H1 (cell line): ENCODE measurements around the gene TEAD1. TPM values are rescaled to one million over a fixed set of nuclear protein-coding genes. Genes with fewer than 3 reads are reported as not detected.

ENCODE experiments used
- CTCF ChIA-PET: fragments of 300-600 bp; sonication (Branson Sonifier 250); formaldehyde crosslinking; loops from one replicate; lab custom pipeline; 2021; ENCODE audit not compliant: partially characterized antibody; lab: Charles Lee
- POLR2A ChIA-PET: fragments of 300-600 bp; sonication (Branson Sonifier 250); formaldehyde crosslinking; loops from one replicate; lab custom pipeline; 2021; ENCODE audit warnings: inconsistent platforms; ENCODE audit not compliant: partially characterized antibody; lab: Charles Lee
- DNase-seq, 2 experiments: peaks; one replicate each; pipeline versions ENCODE4 v3.0.0 to v3.0.0-alpha.2; 2010 to 2022; ENCODE audit warnings: low spot score in 2 of 2, low read depth in 1 of 2, mixed read lengths in 1 of 2
- FAIRE-seq: peaks from 2 replicates; lab custom pipeline; 2011; peaks lifted over from hg19 to GRCh38; lab: Jason Lieb, UNC
- H2AFZ ChIP-seq: 2 replicates; pipeline ENCODE4 v1.8.1; 2012; ENCODE audit warnings: low read length, inconsistent platforms
- H2AK5ac ChIP-seq: 2 replicates; pipeline ENCODE4 v1.6.1; 2013; ENCODE audit warnings: low read depth, low read length
- H2BK120ac ChIP-seq: replicated peaks from 2 replicates; pipeline ENCODE3; 2013; ENCODE audit warnings: low read depth, low read length, inconsistent platforms
- H2BK12ac ChIP-seq: 2 replicates; pipeline ENCODE4 v1.6.1; 2013; ENCODE audit warnings: low read depth, low read length
- H2BK15ac ChIP-seq: 2 replicates; pipeline ENCODE4 v1.6.1; 2013; ENCODE audit warnings: low read length
- H2BK20ac ChIP-seq: 2 replicates; pipeline ENCODE4 v1.6.1; 2013; ENCODE audit warnings: low read length
- H2BK5ac ChIP-seq: 2 replicates; pipeline ENCODE4 v1.6.1; 2013; ENCODE audit warnings: low read depth, low read length
- H3K14ac ChIP-seq: 2 replicates; pipeline ENCODE4 v1.6.1; 2013; ENCODE audit warnings: inconsistent platforms; ENCODE audit not compliant: insufficient read length
- H3K18ac ChIP-seq: 2 replicates; pipeline ENCODE4 v1.6.1; 2013; ENCODE audit warnings: low read length; ENCODE audit errors: extremely low read depth
- H3K23ac ChIP-seq: 2 replicates; pipeline ENCODE4 v1.6.1; 2013; ENCODE audit warnings: inconsistent platforms; ENCODE audit not compliant: insufficient read length
- H3K23me2 ChIP-seq: 2 replicates; pipeline ENCODE4 v1.6.1; 2013; ENCODE audit warnings: low read depth, low read length
- H3K27ac ChIP-seq: 2 replicates; pipeline ENCODE4 v1.6.1; 2011; ENCODE audit warnings: low read depth, low read length, inconsistent platforms
- H3K27me3 ChIP-seq, 4 experiments: replicated peaks in 1 of 4; 1 replicate in 1 of 4; 2 replicates in 3 of 4; pipeline versions ENCODE4 v1.6.1 to v1.8.1; 2011 to 2013; ENCODE audit warnings: low read length in 3 of 4, mild to moderate bottlenecking in 3 of 4, inconsistent platforms in 2 of 4, mixed read lengths in 2 of 4, moderate library complexity in 1 of 4; ENCODE audit not compliant: control insufficient read depth in 3 of 4, insufficient read depth in 3 of 4; ENCODE audit errors: extremely low read depth in 1 of 4
- H3K36me3 ChIP-seq, 4 experiments: 2 replicates each; pipeline versions ENCODE4 v1.6.1 to v1.8.1; 2011 to 2013; ENCODE audit warnings: mild to moderate bottlenecking in 4 of 4, low read length in 3 of 4, moderate library complexity in 2 of 4, control low read depth in 1 of 4, inconsistent platforms in 1 of 4; ENCODE audit not compliant: insufficient read depth in 4 of 4, control insufficient read depth in 2 of 4
- H3K4ac ChIP-seq: replicated peaks from 2 replicates; pipeline ENCODE3; 2013; ENCODE audit warnings: low read length, low read depth, mixed read lengths, inconsistent platforms; ENCODE audit not compliant: insufficient read length
- H3K4me1 ChIP-seq, 4 experiments: replicated peaks in 1 of 4; 1 replicate in 1 of 4; 2 replicates in 3 of 4; pipeline versions ENCODE4 v1.6.1 to v1.8.1; 2011 to 2013; ENCODE audit warnings: low read length in 3 of 4, inconsistent platforms in 2 of 4, mixed read lengths in 1 of 4; ENCODE audit not compliant: insufficient read depth in 4 of 4, control insufficient read depth in 3 of 4
- H3K4me2 ChIP-seq, 2 experiments: 2 replicates each; pipeline versions ENCODE4 v1.6.1 to v1.8.1; 2011 to 2013; ENCODE audit warnings: low read depth in 2 of 2, low read length in 2 of 2, control low read depth in 1 of 2, inconsistent platforms in 1 of 2, mild to moderate bottlenecking in 1 of 2; ENCODE audit not compliant: insufficient read depth in 1 of 2
- H3K4me3 ChIP-seq, 4 experiments: fragments of 200-600, 300-600 bp in 1 of 4; sonication (generic), shearing (Covaris generic), sonication (Bioruptor Twin) in 1 of 4; 2 replicates each; pipeline versions ENCODE4 v1.5.1 to v1.8.1; 2011 to 2016; ENCODE audit warnings: low read length in 4 of 4, low read depth in 3 of 4, control low read depth in 2 of 4, inconsistent platforms in 2 of 4, mild to moderate bottlenecking in 2 of 4, mixed read lengths in 1 of 4, moderate library complexity in 1 of 4; ENCODE audit not compliant: insufficient read depth in 2 of 4; ENCODE audit errors: extremely low read depth in 1 of 4
- H3K56ac ChIP-seq: replicated peaks from 2 replicates; pipeline ENCODE3; 2013; ENCODE audit warnings: low read depth, mild to moderate bottlenecking, mixed read lengths, low read length, inconsistent platforms; ENCODE audit not compliant: insufficient read length
- H3K79me1 ChIP-seq: 2 replicates; pipeline ENCODE4 v1.6.1; 2013; ENCODE audit warnings: low read depth, low read length, control low read depth
- H3K79me2 ChIP-seq, 2 experiments: 2 replicates each; pipeline versions ENCODE4 v1.6.1 to v1.8.1; 2012 to 2013; ENCODE audit warnings: low read length in 2 of 2, mild to moderate bottlenecking in 2 of 2, inconsistent platforms in 1 of 2; ENCODE audit not compliant: insufficient read depth in 2 of 2, control insufficient read depth in 1 of 2
- H3K9ac ChIP-seq, 4 experiments: replicated peaks in 1 of 4; 1 replicate in 1 of 4; 2 replicates in 3 of 4; pipeline versions ENCODE4 v1.6.1 to v1.8.1; 2011 to 2013; ENCODE audit warnings: low read depth in 3 of 4, low read length in 3 of 4, control low read depth in 2 of 4, mild to moderate bottlenecking in 2 of 4, moderate library complexity in 2 of 4, inconsistent platforms in 1 of 4; ENCODE audit errors: extremely low read depth in 1 of 4
- H3K9me3 ChIP-seq, 2 experiments: 2 replicates each; pipeline versions ENCODE4 v1.6.1 to v1.8.1; 2012 to 2013; ENCODE audit warnings: mild to moderate bottlenecking in 2 of 2, moderate library complexity in 2 of 2, control low read depth in 1 of 2, inconsistent platforms in 1 of 2, low read depth in 1 of 2, low read length in 1 of 2, mixed read lengths in 1 of 2; ENCODE audit not compliant: insufficient read depth in 2 of 2
- H4K20me1 ChIP-seq, 2 experiments: replicated peaks in 1 of 2; 2 replicates each; pipeline versions ENCODE3 to v1.8.1; 2011 to 2013; ENCODE audit warnings: inconsistent platforms in 2 of 2, low read length in 2 of 2, mild to moderate bottlenecking in 1 of 2; ENCODE audit not compliant: insufficient read depth in 2 of 2, control insufficient read depth in 1 of 2
- H4K5ac ChIP-seq: 2 replicates; pipeline ENCODE4 v1.6.1; 2013; ENCODE audit warnings: low read length, low read depth, mixed read lengths, inconsistent platforms; ENCODE audit not compliant: insufficient read length
- H4K8ac ChIP-seq: 2 replicates; pipeline ENCODE4 v1.8.0; 2013; ENCODE audit warnings: mild to moderate bottlenecking, moderate library complexity, low read length, inconsistent platforms; ENCODE audit not compliant: insufficient read depth; ENCODE audit errors: extremely low read depth
- H4K91ac ChIP-seq: replicated peaks from 2 replicates; pipeline ENCODE3; 2013; ENCODE audit warnings: low read length, mixed read lengths, inconsistent platforms; ENCODE audit not compliant: insufficient read length
- ASH2L ChIP-seq: fragments of 200-600, 300-600 bp; sonication (generic); IDR thresholded peaks from one replicate; pipeline ENCODE4 v1.7.1; 2017; ENCODE audit warnings: low read length
- ATF2 ChIP-seq: IDR thresholded peaks from 2 replicates; pipeline ENCODE4 v1.6.1; 2012; ENCODE audit warnings: low read length, inconsistent platforms
- BRCA1 ChIP-seq: IDR thresholded peaks from 2 replicates; pipeline ENCODE4 v1.6.1; 2012; ENCODE audit warnings: low read depth, low read length, improper control_type of control experiment
- CHD2 ChIP-seq: IDR thresholded peaks from 2 replicates; pipeline ENCODE4 v1.6.1; 2012; ENCODE audit warnings: low read length, improper control_type of control experiment
- FOSL1 ChIP-seq: IDR thresholded peaks from 2 replicates; pipeline ENCODE4 v1.6.1; 2011; ENCODE audit warnings: mild to moderate bottlenecking, low read depth, low read length, moderate library complexity; ENCODE audit not compliant: insufficient read depth
- JUND ChIP-seq: IDR thresholded peaks from 2 replicates; pipeline ENCODE4 v1.6.1; 2011; ENCODE audit warnings: mild to moderate bottlenecking, improper control_type of control experiment, low read length
- KDM1A ChIP-seq: fragments of 200-600, 300-600 bp; sonication (generic); IDR thresholded peaks from 2 replicates; pipeline ENCODE4 v1.7.1; 2016; ENCODE audit warnings: mild to moderate bottlenecking, low read length, borderline replicate concordance
- RFX5 ChIP-seq: IDR thresholded peaks from 2 replicates; pipeline ENCODE4 v1.6.1; 2011; ENCODE audit warnings: low read depth, low read length, improper control_type of control experiment, borderline replicate concordance
- SIN3A ChIP-seq, 2 experiments: IDR thresholded peaks in 1 of 2; conservative IDR thresholded peaks in 1 of 2; 2 replicates each; pipeline ENCODE4 v1.6.1; 2011 to 2012; ENCODE audit warnings: low read length in 2 of 2, improper control_type of control experiment in 1 of 2, low read depth in 1 of 2, mild to moderate bottlenecking in 1 of 2
- SP1 ChIP-seq: IDR thresholded peaks from 2 replicates; pipeline ENCODE4 v1.6.1; 2011; ENCODE audit warnings: low read depth, low read length
- SUZ12 ChIP-seq: fragments of 200-600 bp; sonication (generic); IDR thresholded peaks from 2 replicates; pipeline ENCODE4 v1.6.1; 2012; ENCODE audit warnings: mild to moderate bottlenecking, inconsistent platforms, low read length, moderate library complexity, mixed read lengths
- WGBS, 2 experiments: shearing (Covaris generic) in 1 of 2; methylation state at CpG; one replicate each; pipeline versions ENCODE4 v1.1.6 to v1.1.7; 2013 to 2015; ENCODE audit warnings: low lambda C conversion rate in 2 of 2, mixed read lengths in 2 of 2, inconsistent platforms in 1 of 2, low coverage in 1 of 2, missing lambda C conversion rate in 1 of 2; ENCODE audit not compliant: insufficient replicate concordance in 2 of 2, insufficient coverage in 1 of 2, insufficient read length in 1 of 2; ENCODE audit errors: extremely low coverage in 1 of 2, missing lambda C conversion rate in 1 of 2; 5-methylcytosine and 5-hydroxymethylcytosine counted together
- polyA plus RNA-seq, 7 experiments: library from polyadenylated mRNA; depleted of rRNA in 3 of 7; stranded (reverse) in 5 of 7; unstranded in 2 of 7; fragments of >200 nt in 5 of 7; fragments of 200-250 nt in 2 of 7; gene quantifications; 1 replicate in 5 of 7; 2 replicates in 1 of 7; 4 replicates in 1 of 7; pipeline versions ENCODE4 v1.2.1 to v1.2.3, GENCODE V29; 2011 to 2013; ENCODE audit warnings: missing spikeins in 2 of 7, mixed read lengths in 2 of 7
- total RNA-seq: library from RNA; stranded (reverse); fragmentation: NEBNext Ultra II Directional; extraction: Animal tissue kit (Norgen Biotek cat#: 25700); gene quantifications from 2 replicates; pipeline ENCODE4 v1.2.1, GENCODE V29; 2021

Gene TEAD1
- total and polyA plus RNA-seq, 2 of the 8 experiments (the other 6 are each of a cell fraction or from before 2014, with no cell fraction given): 15.6 to 67.4 TPM

GRCh38 chr11:12689029-12689755 lies 15.0 kb downstream of the TEAD1 start:
- no peak overlapping the region for H4K5ac ChIP-seq
- H2AK5ac ChIP-seq: no peak overlapping the region
- no peaks in the 10 kb centered on the region for H3K9me3 ChIP-seq
- no peaks in the 10 kb centered on the region for H3K36me3 ChIP-seq
- H2BK12ac ChIP-seq: no peak overlapping the region
- H2BK120ac ChIP-seq: no peak overlapping the region
- ChIA-PET CTCF (interaction anchor here (0.6 kb wide), 2 partner anchors 63 to 326 kb away, joined by 3 read pairs; no protein-coding TSS in a partner anchor), POLR2A (no interaction called here)
- DNase-seq (no peak), FAIRE-seq (no peak)
- no peak overlapping the region for H4K8ac ChIP-seq
- H3K79me1 ChIP-seq: peaks cover 13% of the 10 kb centered on the region
- no peak overlapping the region for H3K18ac ChIP-seq
- no peak overlapping the region for H2BK20ac ChIP-seq
- no peak overlapping the region for H3K23ac ChIP-seq
- no peak overlapping the region for H3K14ac ChIP-seq
- H3K4me3 ChIP-seq: no peak overlapping the region
- H2AFZ ChIP-seq: no peak overlapping the region
- peaks cover 9 to 98% of the 10 kb centered on the region in 2 experiments for H3K79me2 ChIP-seq
- no peak overlapping the region for H3K56ac ChIP-seq
- no peak overlapping the region; a peak in 1 of 4 replicates for H3K4me2 ChIP-seq
- H3K4me1 ChIP-seq: peaks cover 28 to 60% (median 47%) of the 10 kb centered on the region in 4 experiments
- peaks cover 2% of the 10 kb centered on the region; the same call in 1 of the 2 replicates for H3K23me2 ChIP-seq
- H2BK15ac ChIP-seq: no peak overlapping the region
- no peak overlapping the region for H3K27ac ChIP-seq
- no peak overlapping the region for H2BK5ac ChIP-seq
- WGBS, 2 experiments: 91% methylated on average over 3 of the region's 3 CpGs; no CpG with 5 or more reads in 1 of the 2 experiments
- no peak overlapping the region for H4K91ac ChIP-seq
- no peak overlapping the region for H3K9ac ChIP-seq
- no peak overlapping the region for H3K4ac ChIP-seq
- peaks cover 56 to 61% of the 10 kb centered on the region in 2 experiments for H4K20me1 ChIP-seq
- peaks cover 0 to 9% (median 4%) of the 10 kb centered on the region in 4 experiments; a peak in 4 of 7 replicates for H3K27me3 ChIP-seq
- no peak for TF ChIP-seq FOSL1
- TF ChIP-seq ASH2L: no peak
- TF ChIP-seq SIN3A (conservative IDR thresholded peaks at IDR 0.05 in 1 of 2, IDR thresholded peaks at IDR 0.05 in 1 of 2; ENCODE audit: low read depth in 1 of 2, low read length in 2 of 2): no peak
- no peak for TF ChIP-seq RFX5
- no peak for TF ChIP-seq CHD2
- no peak for TF ChIP-seq BRCA1
- TF ChIP-seq SP1: no peak
- TF ChIP-seq SUZ12: no peak
- no peak for TF ChIP-seq ATF2
- no peak for TF ChIP-seq KDM1A
- no peak for TF ChIP-seq JUND
